ENCODE results near the gene IFTAP. TPM values are rescaled to one million over a fixed set of nuclear protein-coding genes. Genes with fewer than 3 reads are reported as not detected.

IFTAP gene
- total RNA-seq, 1 experiment from 2014 or later: 19.9 TPM

- no peak overlapping the region for H3K27ac ChIP-seq (ENCODE audit: insufficient read length, low read depth, low read length)
- no peaks in the 10 kb centered on the region for H3K79me1 ChIP-seq (ENCODE audit: insufficient read depth, low read depth, low read length, poor library complexity, severe bottlenecking)
- peaks cover 3% of the 10 kb centered on the region; the same call in 1 of the 2 replicates for H3K4me1 ChIP-seq (ENCODE audit: insufficient read depth, low read length)
- H3K18ac ChIP-seq (ENCODE audit: insufficient read length, low read depth, low read length): no peak overlapping the region
- no peak overlapping the region for H4K5ac ChIP-seq (ENCODE audit: insufficient read length, low read depth, low read length)
- H2AFZ ChIP-seq (ENCODE audit: low read length): no peak overlapping the region
- no peak overlapping the region for H3K4ac ChIP-seq (ENCODE audit: low read depth, low read length)
- H4K8ac ChIP-seq (replicated peaks; ENCODE audit: insufficient read length, low read depth, low read length): no peak overlapping the region
- H3K27me3 ChIP-seq (ENCODE audit: insufficient read depth, low read length): no peaks in the 10 kb centered on the region
- H3K27me3 Mint-ChIP-seq (ENCODE audit: low read depth): peaks cover 2% of the 10 kb centered on the region; the same call in 1 of the 2 replicates
- H2BK15ac ChIP-seq (ENCODE audit: low read depth, low read length): no peak overlapping the region
- TF ChIP-seq CTCF (conservative IDR thresholded peaks at IDR 0.05): no peak
- H2BK5ac ChIP-seq (ENCODE audit: insufficient read length, low read length): no peak overlapping the region
- no peak overlapping the region for H3K4me2 ChIP-seq (ENCODE audit: insufficient read depth, insufficient read length, low read length)
- peaks cover 6 to 8% of the 10 kb centered on the region in 2 experiments for H3K4me1 Mint-ChIP-seq
- H3K9me3 Mint-ChIP-seq: no peaks in the 10 kb centered on the region
- H2BK12ac ChIP-seq (ENCODE audit: insufficient read length, low read depth, low read length): no peak overlapping the region
- no peak overlapping the region for H2BK120ac ChIP-seq (ENCODE audit: low read depth, low read length, poor library complexity, severe bottlenecking)
- H2AK5ac ChIP-seq (ENCODE audit: insufficient read length, low read length): no peak overlapping the region
- H3K23me2 ChIP-seq (ENCODE audit: insufficient read length, low read depth, low read length, poor library complexity, severe bottlenecking): no peaks in the 10 kb centered on the region
- no peak for DNase-seq
- WGBS (ENCODE audit: extremely low coverage, insufficient read length, low lambda C conversion rate): no CpG with 5 or more reads among the region's 6 CpGs
- H4K91ac ChIP-seq (ENCODE audit: insufficient read length, low read depth, low read length): no peak overlapping the region
- H3K27ac Mint-ChIP-seq: no peak overlapping the region
- no peaks in the 10 kb centered on the region for H3K79me2 ChIP-seq (ENCODE audit: insufficient read depth, low read length)
- no peak overlapping the region for H3K4me3 Mint-ChIP-seq
- no peak overlapping the region for H3K56ac ChIP-seq (ENCODE audit: insufficient read length, low read depth, low read length)
- no peaks in the 10 kb centered on the region for H3K9me3 ChIP-seq (ENCODE audit: control insufficient read depth, low read depth, low read length)
- no peak overlapping the region for H3T11ph ChIP-seq (ENCODE audit: low read length)
- H3K23ac ChIP-seq (ENCODE audit: insufficient read length, low read depth, low read length): no peak overlapping the region
- no peak overlapping the region for H3K14ac ChIP-seq (ENCODE audit: insufficient read depth, low read length)
- no peaks in the 10 kb centered on the region for H4K20me1 ChIP-seq (ENCODE audit: control insufficient read depth, insufficient read depth, insufficient read length)
- H3K9ac ChIP-seq (ENCODE audit: extremely low read depth, insufficient read length, low read length): no peak overlapping the region
- H2BK20ac ChIP-seq (ENCODE audit: low read depth, low read length, poor library complexity, severe bottlenecking): no peak overlapping the region
- no peaks in the 10 kb centered on the region for H3K36me3 Mint-ChIP-seq (ENCODE audit: insufficient read depth in 1 of 3, low read depth in 3 of 3)
Measured at GRCh38 chr11:36695571-36695970, 101.3 kb downstream of the IFTAP start.

Measured in H9 (cell line).